Vagina (tissue), 2 donors: Measurements from ENCODE around the gene CALML5. TPM values are rescaled to one million over a fixed set of nuclear protein-coding genes. Genes with fewer than 3 reads are reported as not detected.
A peak's percentile ranks its signal among the peaks of the same experiment; 100 is the strongest.

Experiments used
- DNase-seq, 2 donors: peaks; one replicate each; pipeline ENCODE4 v3.0.0-alpha.2; 2017; ENCODE audit errors: extremely low spot score in 2 of 2
- H3K27ac ChIP-seq: fragments of 200-600 bp; sonication (generic); one replicate; pipeline ENCODE4 v1.5.1; 2019
- H3K27me3 ChIP-seq: fragments of 200-600 bp; sonication (generic); one replicate; pipeline ENCODE4 v1.5.1; 2019
- H3K36me3 ChIP-seq, 2 donors: fragments of 200-600 bp; sonication (generic); one replicate each; pipeline ENCODE4 v1.5.1; 2017 to 2019
- H3K4me1 ChIP-seq: fragments of 200-600 bp; sonication (generic); one replicate; pipeline ENCODE4 v1.5.1; 2019
- H3K4me3 ChIP-seq, 2 donors: fragments of 200-600 bp; sonication (generic); 1 replicate in 1 of 2; 2 replicates in 1 of 2; pipeline ENCODE4 v1.5.1; 2016 to 2019
- H3K9me3 ChIP-seq: fragments of 200-600 bp; sonication (generic); one replicate; pipeline ENCODE4 v1.5.1; 2019
- POLR2A ChIP-seq, 2 donors: fragments of 450-650 bp; IDR thresholded peaks; one replicate each; pipeline ENCODE4 v1.6.1; 2017; ENCODE audit warnings: antibody characterized with exemption in 2 of 2, mild to moderate bottlenecking in 2 of 2, moderate library complexity in 2 of 2
- POLR2AphosphoS5 ChIP-seq, 2 donors: sonication (generic); formaldehyde crosslinking; IDR thresholded peaks; one replicate each; pipeline ENCODE4 v1.9.0; 2017; ENCODE audit warnings: antibody characterized with exemption in 2 of 2, mild to moderate bottlenecking in 2 of 2, low read depth in 1 of 2; ENCODE audit not compliant: insufficient read depth in 1 of 2
- intact Hi-C: fragments of 100-400 bp; cut with DNase I; formaldehyde crosslinking; loops from one replicate; pipeline ENCODE4 v1.15.1; 2023
- total RNA-seq: library from RNA; depleted of rRNA; stranded (reverse); fragments of >200 nt; gene quantifications from one replicate; pipeline ENCODE4 v1.2.3, GENCODE V29; 2016
- TF ChIP-seq, protein P1 (sequence below), 3 experiments: fragments of 450-650 bp in 2 of 3; fragments of 200-600 bp in 1 of 3; sonication (generic) in 1 of 3; IDR thresholded peaks; one replicate each; pipeline ENCODE4 v1.5.1; 2017 to 2019; ENCODE audit warnings: antibody characterized with exemption in 3 of 3, mild to moderate bottlenecking in 2 of 3, moderate library complexity in 2 of 3

CALML5 gene
- total RNA-seq, 1 donor from 2014 or later = 102 TPM

DNA sequence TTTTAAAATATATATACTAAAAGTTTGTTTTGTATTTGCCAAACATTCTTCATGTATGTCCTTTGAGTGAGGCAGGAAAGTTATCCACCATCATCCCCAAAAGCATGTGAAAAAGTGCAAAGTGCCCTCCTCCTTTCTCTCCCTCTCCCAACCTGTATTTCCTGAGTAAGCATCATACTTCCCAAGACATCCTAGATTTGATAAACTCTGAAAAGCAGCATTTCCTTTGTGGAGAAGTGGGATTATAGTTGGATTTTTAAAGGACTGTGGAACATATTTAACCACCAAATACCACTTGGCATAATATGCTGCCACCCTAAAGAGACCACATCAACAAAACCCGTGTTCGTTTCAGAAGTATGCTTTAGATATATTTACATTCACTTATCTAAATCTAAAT lies 50.1 kb downstream of the CALML5 start:
- H3K4me3 ChIP-seq = peak overlapping the region in 1 of 2 donors; percentile 56
- peaks cover 16% of the 10 kb centered on the region for H3K4me1 ChIP-seq
- peaks cover 0 to 19% of the 10 kb centered on the region in 2 donors for H3K36me3 ChIP-seq
- intact Hi-C loops = loop anchor here (10.0 kb wide), 1 partner anchor 86 kb away; no protein-coding TSS in a partner anchor
- peak overlapping the region; percentile 81 for H3K27ac ChIP-seq
- no peaks in the 10 kb centered on the region for H3K9me3 ChIP-seq
- no peaks in the 10 kb centered on the region for H3K27me3 ChIP-seq
- DNase-seq = no peak
- no peak for TF ChIP-seq POLR2A (IDR thresholded peaks at IDR 0.05)
- TF ChIP-seq, protein P1, sequence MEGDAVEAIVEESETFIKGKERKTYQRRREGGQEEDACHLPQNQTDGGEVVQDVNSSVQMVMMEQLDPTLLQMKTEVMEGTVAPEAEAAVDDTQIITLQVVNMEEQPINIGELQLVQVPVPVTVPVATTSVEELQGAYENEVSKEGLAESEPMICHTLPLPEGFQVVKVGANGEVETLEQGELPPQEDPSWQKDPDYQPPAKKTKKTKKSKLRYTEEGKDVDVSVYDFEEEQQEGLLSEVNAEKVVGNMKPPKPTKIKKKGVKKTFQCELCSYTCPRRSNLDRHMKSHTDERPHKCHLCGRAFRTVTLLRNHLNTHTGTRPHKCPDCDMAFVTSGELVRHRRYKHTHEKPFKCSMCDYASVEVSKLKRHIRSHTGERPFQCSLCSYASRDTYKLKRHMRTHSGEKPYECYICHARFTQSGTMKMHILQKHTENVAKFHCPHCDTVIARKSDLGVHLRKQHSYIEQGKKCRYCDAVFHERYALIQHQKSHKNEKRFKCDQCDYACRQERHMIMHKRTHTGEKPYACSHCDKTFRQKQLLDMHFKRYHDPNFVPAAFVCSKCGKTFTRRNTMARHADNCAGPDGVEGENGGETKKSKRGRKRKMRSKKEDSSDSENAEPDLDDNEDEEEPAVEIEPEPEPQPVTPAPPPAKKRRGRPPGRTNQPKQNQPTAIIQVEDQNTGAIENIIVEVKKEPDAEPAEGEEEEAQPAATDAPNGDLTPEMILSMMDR (IDR thresholded peaks at IDR 0.05) = no peak
- no peak for TF ChIP-seq POLR2AphosphoS5 (IDR thresholded peaks at IDR 0.05; ENCODE audit: insufficient read depth in 1 of 2, low read depth in 1 of 2)

Other genes starting within 250 kb of the CALML5 start
- gene UCN3, start 134.6 kb downstream of the CALML5 start, total RNA-seq = not detected
- gene TUBAL3, start 94.7 kb downstream of the CALML5 start, total RNA-seq = not detected
- gene NET1, start 87.0 kb downstream of the CALML5 start, total RNA-seq = 103 TPM
- gene CALML3, start 25.4 kb upstream of the CALML5 start, total RNA-seq = 50.6 TPM
- gene ASB13, start 167.0 kb upstream of the CALML5 start, total RNA-seq = 17.4 TPM
- 51.6 TPM for gene TASOR2, start 185.3 kb upstream of the CALML5 start, total RNA-seq